HCT116 (cell line): ENCODE results near the gene CNPPD1. TPM values are rescaled to one million over a fixed set of nuclear protein-coding genes. Genes with fewer than 3 reads are reported as not detected.

Experiments
- ATAC-seq: fragments of 200-7000 bp; cut with Tn5 transposase; 2 replicates; pipeline ENCODE4 v1.9.1; 2020; ENCODE audit warnings: mild to moderate bottlenecking, moderate library complexity
- BruUV-seq: library from RNA; stranded (reverse); fragments of 400-500 nt; replicated peaks from 2 replicates; lab custom pipeline; 2021; lab: Mats Ljungman, UMichigan
- CTCF ChIA-PET: fragments of 300-600 bp; sonication (Branson Sonifier 250); formaldehyde crosslinking; loops from one replicate; lab custom pipeline; 2021; ENCODE audit warnings: antibody characterized with exemption; lab: Charles Lee
- POLR2A ChIA-PET: fragments of 300-600, 350-600 bp; sonication (Branson Sonifier 250); formaldehyde crosslinking; loops from one replicate; lab custom pipeline; 2021; ENCODE audit warnings: antibody characterized with exemption; lab: Charles Lee
- RAD21 ChIA-PET, 2 experiments: fragments of 300-600 bp; sonication (Branson Sonifier 250); formaldehyde crosslinking; loops; one replicate each; lab custom pipeline; 2023; ENCODE audit warnings: low total read pairs in 2 of 2; ENCODE audit not compliant: uncharacterized antibody in 2 of 2, unreplicated experiment in 2 of 2, low non-redundant PET in 1 of 2; lab: Charles Lee
- DNase-seq: peaks from one replicate; pipeline ENCODE4 v3.0.0-alpha.2; 2010; ENCODE audit warnings: low read depth, low spot score
- H2AFZ ChIP-seq: fragments of 200-600 bp; shearing (Covaris generic), sonication (generic); 2 replicates; pipeline ENCODE4 v1.6.1; 2017; ENCODE audit warnings: low read depth, mixed run types, mixed read lengths, antibody characterized with exemption, low read length; ENCODE audit not compliant: poor library complexity, severe bottlenecking
- H3K27ac ChIP-seq: 2 replicates; pipeline ENCODE4 v1.5.1; 2012; ENCODE audit warnings: low read depth, low read length
- H3K27me3 ChIP-seq: fragments of 200-600 bp; sonication (generic); 2 replicates; pipeline ENCODE4 v1.6.1; 2016; ENCODE audit warnings: mixed run types, low read length, mixed read lengths; ENCODE audit not compliant: insufficient read depth
- H3K36me3 ChIP-seq, 2 experiments: fragments of 200-500 bp in 1 of 2; fragments of 200-600 bp in 1 of 2; sonication (Bioruptor generic) in 1 of 2; sonication (generic) in 1 of 2; 2 replicates each; pipeline versions ENCODE4 v1.5.1 to v1.6.1; 2014 to 2016; ENCODE audit warnings: low read length in 2 of 2, inconsistent platforms in 1 of 2, mixed read lengths in 1 of 2, mixed run types in 1 of 2; ENCODE audit not compliant: insufficient read depth in 2 of 2, control insufficient read depth in 1 of 2
- H3K4me1 ChIP-seq, 2 experiments: fragments of 200-600 bp in 1 of 2; sonication (generic) in 1 of 2; 2 replicates each; pipeline versions ENCODE4 v1.5.1 to v1.6.1; 2012 to 2017; ENCODE audit warnings: low read length in 2 of 2, inconsistent platforms in 1 of 2, mild to moderate bottlenecking in 1 of 2, mixed read lengths in 1 of 2, mixed run types in 1 of 2, moderate library complexity in 1 of 2; ENCODE audit not compliant: insufficient read depth in 2 of 2, control insufficient read depth in 1 of 2
- H3K4me2 ChIP-seq: fragments of 200-600 bp; sonication (generic); 2 replicates; pipeline ENCODE4 v1.6.1; 2017; ENCODE audit warnings: mixed run types, low read length, mixed read lengths
- H3K4me3 ChIP-seq, 2 experiments: fragments of 200-600 bp in 1 of 2; sonication (generic) in 1 of 2; replicated peaks in 1 of 2; 2 replicates each; pipeline ENCODE4 v1.5.1; 2011 to 2016; ENCODE audit warnings: low read length in 2 of 2, control low read depth in 1 of 2, low read depth in 1 of 2, mild to moderate bottlenecking in 1 of 2, mixed read lengths in 1 of 2, mixed run types in 1 of 2
- H3K79me2 ChIP-seq: fragments of 200-600 bp; sonication (generic); 2 replicates; pipeline ENCODE4 v1.6.1; 2017; ENCODE audit warnings: mild to moderate bottlenecking, mixed run types, low read length, moderate library complexity, mixed read lengths; ENCODE audit not compliant: insufficient read depth
- H3K9ac ChIP-seq: fragments of 200-600 bp; sonication (generic); 2 replicates; pipeline ENCODE4 v1.6.1; 2016; ENCODE audit warnings: low read length, mixed read lengths
- H3K9me2 ChIP-seq: fragments of 200-600 bp; sonication (generic), shearing (Covaris generic); 2 replicates; pipeline ENCODE4 v1.6.1; 2017; ENCODE audit warnings: mixed run types, mild to moderate bottlenecking, moderate library complexity; ENCODE audit not compliant: insufficient read depth
- H3K9me3 ChIP-seq, 2 experiments: fragments of 200-500 bp in 1 of 2; fragments of 200-600 bp in 1 of 2; sonication (Bioruptor generic) in 1 of 2; sonication (generic) in 1 of 2; 2 replicates each; pipeline ENCODE4 v1.6.1; 2014 to 2017; ENCODE audit warnings: low read length in 2 of 2, mixed read lengths in 2 of 2, inconsistent platforms in 1 of 2, low read depth in 1 of 2, mild to moderate bottlenecking in 1 of 2, mixed run types in 1 of 2, moderate library complexity in 1 of 2; ENCODE audit not compliant: control insufficient read depth in 1 of 2, insufficient read depth in 1 of 2
- H4K20me1 ChIP-seq: fragments of 200-600 bp; sonication (generic), shearing (Covaris generic); 2 replicates; pipeline ENCODE4 v1.6.1; 2017; ENCODE audit warnings: mixed run types, mild to moderate bottlenecking, moderate library complexity; ENCODE audit not compliant: insufficient read depth
- ATF3 ChIP-seq: IDR thresholded peaks from 2 replicates; pipeline ENCODE4 v1.6.1; 2012
- CBX3 ChIP-seq: IDR thresholded peaks from 2 replicates; pipeline ENCODE4 v1.6.1; 2012; ENCODE audit warnings: low read depth
- CTCF ChIP-seq, 3 experiments: fragments of 200-600 bp in 1 of 3; sonication (generic) in 1 of 3; IDR thresholded peaks in 2 of 3; conservative IDR thresholded peaks in 1 of 3; 2 replicates each; pipeline ENCODE4 v1.5.1; 2012 to 2017; ENCODE audit warnings: low read depth in 2 of 3, low read length in 2 of 3, antibody characterized with exemption in 1 of 3, borderline replicate concordance in 1 of 3, control low read depth in 1 of 3, mild to moderate bottlenecking in 1 of 3, mixed read lengths in 1 of 3, mixed run types in 1 of 3, moderate library complexity in 1 of 3; ENCODE audit not compliant: insufficient read depth in 1 of 3
- EGR1 ChIP-seq: IDR thresholded peaks from 2 replicates; pipeline ENCODE4 v1.6.1; 2012; ENCODE audit warnings: low read depth
- ELF1 ChIP-seq: IDR thresholded peaks from 2 replicates; pipeline ENCODE4 v1.6.1; 2012; ENCODE audit warnings: low read depth, borderline replicate concordance
- EZH2 ChIP-seq: fragments of 200-600 bp; sonication (generic); IDR thresholded peaks from 2 replicates; pipeline ENCODE4 v1.6.1; 2017; ENCODE audit warnings: antibody characterized with exemption, mixed run types
- EZH2phosphoT487 ChIP-seq: fragments of 200-600 bp; IDR thresholded peaks from 2 replicates; pipeline ENCODE4 v1.6.1; 2018; ENCODE audit warnings: antibody characterized with exemption, borderline replicate concordance
- FOSL1 ChIP-seq: IDR thresholded peaks from 2 replicates; pipeline ENCODE4 v1.6.1; 2012; ENCODE audit warnings: low read depth
- JUND ChIP-seq: IDR thresholded peaks from 2 replicates; pipeline ENCODE4 v1.6.1; 2012
- MAX ChIP-seq: IDR thresholded peaks from 2 replicates; pipeline ENCODE4 v1.6.1; 2012
- POLR2A ChIP-seq: IDR thresholded peaks from 2 replicates; pipeline ENCODE4 v1.7.0; 2011; ENCODE audit warnings: borderline replicate concordance; ENCODE audit not compliant: insufficient read depth, insufficient read length; ENCODE audit errors: extremely low read depth
- POLR2AphosphoS5 ChIP-seq: IDR thresholded peaks from 2 replicates; pipeline ENCODE4 v1.6.1; 2011; ENCODE audit warnings: mild to moderate bottlenecking, low read depth, low read length, moderate library complexity
- RAD21 ChIP-seq: IDR thresholded peaks from 2 replicates; pipeline ENCODE4 v1.6.1; 2012; ENCODE audit warnings: low read depth, mild to moderate bottlenecking
- SIN3A ChIP-seq: IDR thresholded peaks from 2 replicates; pipeline ENCODE4 v1.6.1; 2012; ENCODE audit warnings: low read depth
- SRF ChIP-seq: IDR thresholded peaks from 2 replicates; pipeline ENCODE4 v1.6.1; 2012; ENCODE audit warnings: low read depth
- TCF7L2 ChIP-seq: IDR thresholded peaks from 2 replicates; pipeline ENCODE4 v1.7.0; 2011; ENCODE audit warnings: borderline replicate concordance, inconsistent platforms; ENCODE audit not compliant: insufficient read depth, insufficient read length; ENCODE audit errors: extremely low read depth
- YY1 ChIP-seq: IDR thresholded peaks from 2 replicates; pipeline ENCODE4 v1.6.1; 2011; ENCODE audit warnings: low read length, low read depth, moderate library complexity, mild to moderate bottlenecking; ENCODE audit not compliant: insufficient replicate concordance; ENCODE audit errors: extremely low read depth
- ZBTB33 ChIP-seq: IDR thresholded peaks from 2 replicates; pipeline ENCODE4 v1.6.1; 2011; ENCODE audit warnings: mild to moderate bottlenecking, low read length, moderate library complexity; ENCODE audit not compliant: insufficient replicate concordance; ENCODE audit errors: extremely low read depth
- ZFX ChIP-seq: fragments of 450-650 bp; IDR thresholded peaks from 2 replicates; pipeline ENCODE4 v1.6.1; 2017
- ZNF274 ChIP-seq: fragments of 200-500 bp; sonication (Bioruptor generic); IDR thresholded peaks from 2 replicates; pipeline ENCODE4 v1.6.1; 2014; ENCODE audit warnings: mild to moderate bottlenecking, low read depth, low read length, inconsistent platforms
- intact Hi-C: fragments of 100-400 bp; cut with micrococcal nuclease; formaldehyde crosslinking; loops from 2 replicates; pipeline ENCODE4 v1.10.0; 2022
- total RNA-seq: library from RNA; stranded (reverse); gene quantifications from one replicate; pipeline ENCODE4 v1.2.1, GENCODE V29; 2021; ENCODE audit not compliant: unreplicated experiment

Gene CNPPD1
- total RNA-seq, 1 experiment from 2014 or later: 41.9 TPM

- Histone ChIP-seq H3K27me3 (no peaks in the 10 kb centered on the region), H3K9me2 (no peaks in the 10 kb centered on the region), H4K20me1 (no peaks in the 10 kb centered on the region), H3K79me2 (no peaks in the 10 kb centered on the region), H3K9ac (no peak overlapping the region), H3K27ac (no peak overlapping the region), H2AFZ (no peak overlapping the region), H3K4me2 (no peak overlapping the region), H3K36me3 (peaks cover 5 to 14% of the 10 kb centered on the region in 2 experiments; a peak in 3 of 4 replicates), H3K9me3 (no peaks in the 10 kb centered on the region), H3K4me1 (no peaks in the 10 kb centered on the region), H3K4me3 (no peak overlapping the region)
- RAD21 ChIA-PET: no interaction called here
- no peak for DNase-seq
- no peak for ATAC-seq
- TF ChIP-seq TCF7L2 (no peak), MAX (no peak), EGR1 (no peak), SRF (no peak), SIN3A (no peak), YY1 (no peak), EZH2 (no peak), ZFX (no peak), EZH2phosphoT487 (no peak), POLR2AphosphoS5 (no peak), FOSL1 (no peak), ZNF274 (no peak), CBX3 (no peak), POLR2A (no peak), ELF1 (no peak), CTCF (IDR thresholded peaks at IDR 0.05 in 2 of 3, conservative IDR thresholded peaks at IDR 0.05 in 1 of 3; ENCODE audit: borderline replicate concordance in 1 of 3, insufficient read depth in 1 of 3, low read depth in 2 of 3, low read length in 2 of 3) (no peak), ATF3 (no peak), ZBTB33 (no peak), RAD21 (no peak), JUND (no peak)
- intact Hi-C loops: no loop called here
- POLR2A ChIA-PET: no interaction called here
- no TSS peak for BruUV-seq
- CTCF ChIA-PET: no interaction called here
These were observed 10.2 kb upstream of the CNPPD1 start for GRCh38 chr2:219186754-219187456.
